Measurements from ENCODE around the gene SLC1A2. TPM values are rescaled to one million over a fixed set of nuclear protein-coding genes. Genes with fewer than 3 reads are reported as not detected.

Gene SLC1A2
- total RNA-seq, 1 experiment from 2014 or later, result 0.50 TPM

DNA sequence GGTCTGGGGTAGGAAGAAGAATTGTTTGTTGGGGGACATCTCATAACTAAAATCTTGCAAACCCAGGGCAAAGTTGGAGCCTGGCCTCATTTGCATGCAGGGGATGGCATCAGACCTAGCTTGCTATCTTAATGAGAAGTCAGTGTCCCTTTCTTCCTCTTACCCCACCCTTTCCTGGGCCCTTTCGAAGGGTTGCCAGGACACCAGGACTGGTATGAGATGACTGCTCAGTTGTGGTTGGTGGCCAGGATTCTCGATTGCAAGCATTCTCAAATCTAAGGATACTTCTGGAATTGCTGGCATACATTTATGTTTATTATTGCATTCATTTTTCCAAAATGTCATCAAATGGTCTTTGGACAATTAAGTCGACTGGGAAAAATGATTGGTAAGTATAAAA, 131.0 kb downstream of the SLC1A2 start:
- H3K36me3 Mint-ChIP-seq (ENCODE audit: insufficient read depth in 1 of 3, low read depth in 3 of 3), result no peaks in the 10 kb centered on the region

More for the DNA sequence above, 131.0 kb downstream of the SLC1A2 start:
- H3T11ph ChIP-seq (ENCODE audit: low read length), result no peak overlapping the region
- H3K4ac ChIP-seq (ENCODE audit: low read depth, low read length), result no peak overlapping the region
- H3K9ac ChIP-seq (ENCODE audit: extremely low read depth, insufficient read length, low read length), result no peak overlapping the region
- H3K23ac ChIP-seq (ENCODE audit: insufficient read length, low read depth, low read length), result no peak overlapping the region
- no peak overlapping the region for H2BK20ac ChIP-seq (ENCODE audit: low read depth, low read length, poor library complexity, severe bottlenecking)
- no peak overlapping the region for H2BK15ac ChIP-seq (ENCODE audit: low read depth, low read length)
- H3K23me2 ChIP-seq (ENCODE audit: insufficient read length, low read depth, low read length, poor library complexity, severe bottlenecking), result no peaks in the 10 kb centered on the region
- H3K27ac ChIP-seq (ENCODE audit: insufficient read length, low read depth, low read length), result no peak overlapping the region
- TF ChIP-seq CTCF (conservative IDR thresholded peaks at IDR 0.05), result no peak
- H3K4me1 ChIP-seq (ENCODE audit: insufficient read depth, low read length), result no peaks in the 10 kb centered on the region
- no peak overlapping the region for H4K8ac ChIP-seq (replicated peaks; ENCODE audit: insufficient read length, low read depth, low read length)
- H3K79me2 ChIP-seq (ENCODE audit: insufficient read depth, low read length), result no peaks in the 10 kb centered on the region
- H2AFZ ChIP-seq (ENCODE audit: low read length), result no peak overlapping the region
- Mint-ChIP-seq H3K27me3 (ENCODE audit: low read depth) (peaks cover 4% of the 10 kb centered on the region; the same call in 1 of the 2 replicates), H3K9me3 (no peaks in the 10 kb centered on the region), H3K27ac (no peak overlapping the region), H3K4me1 (no peaks in the 10 kb centered on the region), H3K4me3 (no peak overlapping the region)
- H4K20me1 ChIP-seq (ENCODE audit: control insufficient read depth, insufficient read depth, insufficient read length), result no peaks in the 10 kb centered on the region
- no peaks in the 10 kb centered on the region for H3K27me3 ChIP-seq (ENCODE audit: insufficient read depth, low read length)
- no peak for DNase-seq
- no peak overlapping the region for H3K56ac ChIP-seq (ENCODE audit: insufficient read length, low read depth, low read length)
- no peaks in the 10 kb centered on the region for H3K9me3 ChIP-seq (ENCODE audit: control insufficient read depth, low read depth, low read length)
- no peak overlapping the region for H2AK5ac ChIP-seq (ENCODE audit: insufficient read length, low read length)
- H3K79me1 ChIP-seq (ENCODE audit: insufficient read depth, low read depth, low read length, poor library complexity, severe bottlenecking), result no peaks in the 10 kb centered on the region
- no peak overlapping the region for H3K18ac ChIP-seq (ENCODE audit: insufficient read length, low read depth, low read length)
- H4K91ac ChIP-seq (ENCODE audit: insufficient read length, low read depth, low read length), result no peak overlapping the region
- no peak overlapping the region for H2BK5ac ChIP-seq (ENCODE audit: insufficient read length, low read length)
- no peak overlapping the region for H2BK12ac ChIP-seq (ENCODE audit: insufficient read length, low read depth, low read length)
- no peak overlapping the region for H3K14ac ChIP-seq (ENCODE audit: insufficient read depth, low read length)
- H3K4me2 ChIP-seq (ENCODE audit: insufficient read depth, insufficient read length, low read length), result no peak overlapping the region
- no peak overlapping the region for H2BK120ac ChIP-seq (ENCODE audit: low read depth, low read length, poor library complexity, severe bottlenecking)
- WGBS (ENCODE audit: extremely low coverage, insufficient read length, low lambda C conversion rate), result no CpG with 5 or more reads among the region's 3 CpGs
- H4K5ac ChIP-seq (ENCODE audit: insufficient read length, low read depth, low read length), result no peak overlapping the region

Data from H9 (cell line).